Measurements from ENCODE around the gene ACAA1. TPM values are rescaled to one million over a fixed set of nuclear protein-coding genes. Genes with fewer than 3 reads are reported as not detected.

Gene ACAA1
- total RNA-seq, 4 donors from 2014 or later = 24.5 to 31.2 (median 29.3) TPM

DNA sequence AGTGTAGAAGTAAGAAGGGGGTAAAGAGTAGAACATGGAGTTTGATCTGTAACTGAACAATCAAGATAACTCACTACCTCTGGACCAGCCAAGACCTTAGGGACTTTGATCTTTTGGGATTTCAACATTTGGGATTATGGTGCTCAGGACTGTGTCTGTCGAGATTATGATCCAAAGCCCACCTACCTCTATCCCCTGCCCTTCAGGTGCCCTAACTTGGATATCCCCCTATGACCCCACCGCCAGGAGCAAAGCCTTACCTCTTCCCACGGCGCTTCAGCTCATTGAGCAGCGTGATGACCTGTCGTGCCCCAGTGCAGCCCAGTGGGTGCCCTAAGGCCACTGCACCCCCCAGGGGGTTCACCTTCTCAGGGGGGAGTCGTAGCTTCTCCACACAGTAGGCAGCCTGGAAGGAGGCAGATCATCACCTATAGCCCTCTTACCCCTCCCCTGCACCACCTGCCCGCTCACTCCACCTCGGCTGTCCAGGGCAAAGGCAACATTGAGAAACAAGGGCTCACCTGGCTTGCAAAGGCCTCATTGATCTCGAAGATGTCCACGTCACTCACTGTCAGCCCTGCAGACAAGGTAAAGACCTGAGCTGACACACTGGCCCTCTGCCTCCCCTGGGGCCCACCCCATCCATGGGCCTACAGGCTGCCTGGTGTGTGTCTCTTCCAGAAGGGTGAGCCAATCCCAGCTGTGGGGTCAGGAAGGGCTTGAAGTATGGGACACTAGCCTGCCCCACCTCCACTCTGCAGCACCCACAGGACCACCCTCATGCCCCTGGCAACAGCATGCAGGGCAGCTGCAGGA, 11.4 kb downstream of the ACAA1 start:
- intact Hi-C loops (cut with DNase I; ENCODE audit: low total_unique reads) (no loop called here), in situ Hi-C loops (cut with MboI; ENCODE audit: low sequenced_read_pairs in 4 of 4) (loop anchor here in 3 of 4 donors (25.0 kb wide), 1 partner anchor 362 kb away; the partner anchor contains the start of gene EXOG (in 3 of the 3))
- Histone ChIP-seq H3K27ac (no peak overlapping the region), H3K36me3 (peaks cover 0 to 96% of the 10 kb centered on the region in 2 donors), H3K9me3 (no peaks in the 10 kb centered on the region), H3K4me1 (no peaks in the 10 kb centered on the region), H3K27me3 (no peaks in the 10 kb centered on the region), H3K4me3 (no peak overlapping the region)
- TF ChIP-seq, protein P1, sequence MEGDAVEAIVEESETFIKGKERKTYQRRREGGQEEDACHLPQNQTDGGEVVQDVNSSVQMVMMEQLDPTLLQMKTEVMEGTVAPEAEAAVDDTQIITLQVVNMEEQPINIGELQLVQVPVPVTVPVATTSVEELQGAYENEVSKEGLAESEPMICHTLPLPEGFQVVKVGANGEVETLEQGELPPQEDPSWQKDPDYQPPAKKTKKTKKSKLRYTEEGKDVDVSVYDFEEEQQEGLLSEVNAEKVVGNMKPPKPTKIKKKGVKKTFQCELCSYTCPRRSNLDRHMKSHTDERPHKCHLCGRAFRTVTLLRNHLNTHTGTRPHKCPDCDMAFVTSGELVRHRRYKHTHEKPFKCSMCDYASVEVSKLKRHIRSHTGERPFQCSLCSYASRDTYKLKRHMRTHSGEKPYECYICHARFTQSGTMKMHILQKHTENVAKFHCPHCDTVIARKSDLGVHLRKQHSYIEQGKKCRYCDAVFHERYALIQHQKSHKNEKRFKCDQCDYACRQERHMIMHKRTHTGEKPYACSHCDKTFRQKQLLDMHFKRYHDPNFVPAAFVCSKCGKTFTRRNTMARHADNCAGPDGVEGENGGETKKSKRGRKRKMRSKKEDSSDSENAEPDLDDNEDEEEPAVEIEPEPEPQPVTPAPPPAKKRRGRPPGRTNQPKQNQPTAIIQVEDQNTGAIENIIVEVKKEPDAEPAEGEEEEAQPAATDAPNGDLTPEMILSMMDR (IDR thresholded peaks at IDR 0.05 in 4 of 5, conservative IDR thresholded peaks at IDR 0.05 in 1 of 5) = no peak
- TF ChIP-seq POLR2A (IDR thresholded peaks at IDR 0.05) = no peak
- DNase-seq (no peak), ATAC-seq (no peak)

DNA sequence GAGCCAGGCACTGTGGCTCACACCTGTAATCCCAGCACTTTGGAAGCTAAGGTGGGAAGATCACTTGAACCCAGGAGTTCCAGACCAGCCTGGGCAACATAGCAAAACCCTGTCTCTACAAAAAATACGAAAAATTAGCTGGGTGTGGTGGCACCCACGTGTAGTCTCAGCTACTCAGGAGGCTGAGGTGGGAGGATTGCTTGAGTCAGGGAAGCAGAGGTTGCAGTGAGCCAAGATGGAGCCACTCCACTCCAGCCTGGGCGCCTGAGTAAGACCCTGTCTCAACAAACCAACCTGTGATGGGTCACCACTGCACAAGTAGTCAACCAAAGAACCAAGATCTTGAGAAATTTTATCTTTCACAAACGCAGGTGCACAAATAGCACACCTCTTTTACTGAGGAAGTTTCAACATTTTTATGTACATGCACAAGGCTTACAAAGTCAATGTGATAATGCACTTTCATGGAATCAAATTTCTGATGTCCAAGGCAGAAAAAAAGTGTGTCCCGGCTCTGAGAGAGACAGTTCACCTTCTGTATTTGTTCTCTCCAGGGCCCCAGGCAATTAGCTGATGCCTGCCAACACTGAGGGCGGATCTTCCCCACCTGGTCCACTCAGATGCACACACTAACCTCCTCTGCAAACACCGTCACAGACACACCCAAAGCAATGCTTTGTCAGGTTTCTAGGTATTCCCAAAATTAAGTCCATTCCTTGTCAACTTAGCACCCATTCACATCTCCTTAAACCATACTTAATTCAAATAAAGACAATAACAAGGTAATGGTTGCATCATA, 12.4 kb downstream of the ACAA1 start:
- Histone ChIP-seq H3K4me3 (no peak overlapping the region), H3K4me1 (no peaks in the 10 kb centered on the region), H3K27me3 (no peaks in the 10 kb centered on the region), H3K9me3 (no peaks in the 10 kb centered on the region), H3K27ac (no peak overlapping the region), H3K36me3 (peaks cover 0 to 89% of the 10 kb centered on the region in 2 donors)
- ATAC-seq = no peak
- in situ Hi-C loops (cut with MboI; ENCODE audit: low sequenced_read_pairs in 4 of 4) = loop anchor here in 3 of 4 donors (25.0 kb wide), 1 partner anchor 363 kb away; the partner anchor contains the start of gene EXOG (in 3 of the 3)
- DNase-seq = no peak
- TF ChIP-seq, protein P1 (IDR thresholded peaks at IDR 0.05 in 4 of 5, conservative IDR thresholded peaks at IDR 0.05 in 1 of 5) = no peak
- TF ChIP-seq POLR2A (IDR thresholded peaks at IDR 0.05) = no peak
- intact Hi-C loops (cut with DNase I; ENCODE audit: low total_unique reads) = no loop called here

DNA sequence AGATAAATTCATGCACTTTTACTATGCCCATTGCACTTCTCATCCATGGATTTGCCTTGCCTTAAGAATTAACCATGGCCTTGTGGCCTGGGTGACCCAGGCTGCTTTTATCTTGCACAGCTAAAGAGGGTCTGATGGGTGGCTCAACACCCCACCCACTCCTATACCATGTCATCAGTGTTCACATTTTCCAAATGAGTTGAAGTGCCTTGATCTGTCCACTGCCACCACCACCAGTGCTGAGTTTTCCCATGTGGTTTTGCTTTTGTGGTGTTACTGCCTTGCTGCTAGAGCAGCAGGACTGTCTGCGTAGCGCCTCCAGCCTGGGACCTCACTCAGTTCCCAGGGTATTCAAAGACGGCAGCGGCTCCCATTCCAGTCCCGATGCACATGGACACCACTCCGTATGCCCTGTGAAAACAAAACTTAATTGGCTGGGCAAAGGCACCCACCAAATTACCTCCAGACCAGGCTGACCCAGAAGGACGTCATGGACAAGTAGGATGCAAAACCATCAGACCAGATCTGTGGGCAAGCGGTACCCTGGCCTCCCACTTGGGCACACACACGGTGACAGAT, 14.1 kb downstream of the ACAA1 start:
- Histone ChIP-seq H3K4me3 (no peak overlapping the region), H3K36me3 (peaks cover 0 to 72% of the 10 kb centered on the region in 2 donors), H3K27me3 (no peaks in the 10 kb centered on the region), H3K9me3 (no peaks in the 10 kb centered on the region), H3K4me1 (no peaks in the 10 kb centered on the region), H3K27ac (no peak overlapping the region)
- in situ Hi-C loops (cut with MboI; ENCODE audit: low sequenced_read_pairs in 4 of 4) = no loop called here
- TF ChIP-seq POLR2A (IDR thresholded peaks at IDR 0.05) = no peak
- TF ChIP-seq, protein P1 (IDR thresholded peaks at IDR 0.05 in 4 of 5, conservative IDR thresholded peaks at IDR 0.05 in 1 of 5) = no peak
- intact Hi-C loops (cut with DNase I; ENCODE audit: low total_unique reads) = no loop called here
- ATAC-seq (no peak), DNase-seq (no peak)

DNA sequence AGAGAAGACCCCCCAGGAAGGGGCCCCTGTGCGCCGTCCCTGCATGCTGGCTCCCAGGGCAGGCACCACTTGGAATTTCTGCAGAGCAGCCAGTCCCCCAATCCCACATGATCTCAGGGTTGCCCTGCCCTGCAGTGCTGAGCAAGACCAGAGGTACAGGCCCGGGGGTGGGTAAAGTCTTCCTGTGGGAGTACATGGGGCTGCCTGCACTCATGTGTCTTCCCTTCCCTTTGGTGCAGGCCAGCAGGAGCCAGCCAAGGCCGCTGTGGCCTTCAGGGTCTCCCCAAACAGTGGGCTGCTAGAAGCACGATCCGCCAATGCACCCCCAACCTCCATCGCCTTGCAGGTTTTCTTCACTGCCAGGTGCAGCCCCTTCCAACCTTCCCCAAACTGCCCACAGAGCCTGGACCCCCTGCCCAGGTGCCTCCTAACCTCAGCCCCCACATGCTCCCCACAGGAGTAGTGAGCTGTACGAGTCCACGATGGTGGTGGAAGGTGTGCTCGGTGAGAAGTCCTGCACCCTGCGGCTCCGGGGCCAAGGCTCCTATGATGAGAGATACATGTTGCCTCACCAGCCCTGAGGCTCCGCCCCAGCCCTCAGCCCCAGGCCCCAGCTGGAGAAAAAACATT, 15.0 kb downstream of the ACAA1 start:
- in situ Hi-C loops (cut with MboI; ENCODE audit: low sequenced_read_pairs in 4 of 4) = no loop called here
- peaks cover 0 to 63% of the 10 kb centered on the region in 2 donors for H3K36me3 ChIP-seq

More for the DNA sequence above, 15.0 kb downstream of the ACAA1 start:
- Histone ChIP-seq H3K9me3 (no peaks in the 10 kb centered on the region), H3K4me1 (no peaks in the 10 kb centered on the region), H3K27me3 (no peaks in the 10 kb centered on the region), H3K4me3 (no peak overlapping the region), H3K27ac (no peak overlapping the region)
- no peak for TF ChIP-seq POLR2A (IDR thresholded peaks at IDR 0.05)
- TF ChIP-seq, protein P1 (IDR thresholded peaks at IDR 0.05 in 4 of 5, conservative IDR thresholded peaks at IDR 0.05 in 1 of 5) = no peak
- no peak for ATAC-seq
- DNase-seq = no peak
- intact Hi-C loops (cut with DNase I; ENCODE audit: low total_unique reads) = no loop called here
